ENCODE data around the gene NUP93.

Gene NUP93

GRCh38 chr16:56894331-56894917 is 164.5 kb downstream of the NUP93 start:
- DNase-seq (ENCODE audit: low spot score), result no peak

GRCh38 chr16:56895813-56896212 is 165.9 kb downstream of the NUP93 start:
- no peak for DNase-seq (ENCODE audit: low spot score)

- no peak for DNase-seq (ENCODE audit: low spot score)
Observed at GRCh38 chr16:56896244-56896643, 166.3 kb downstream of the NUP93 start.

GRCh38 chr16:56897026-56897799 is 167.3 kb downstream of the NUP93 start:
- no peak for DNase-seq (ENCODE audit: low spot score)

GRCh38 chr16:56898847-56899246 is 168.9 kb downstream of the NUP93 start:
- no peak for DNase-seq (ENCODE audit: low spot score)
